ENCODE results near the gene MFSD6. TPM values are rescaled to one million over a fixed set of nuclear protein-coding genes. Genes with fewer than 3 reads are reported as not detected.

MFSD6 gene
- total RNA-seq, 1 donor from 2014 or later = 54.3 TPM

- no peak overlapping the region for H3K4me3 ChIP-seq (ENCODE audit: low read depth, low read length)
- no peak for TF ChIP-seq CTCF (conservative IDR thresholded peaks at IDR 0.05; ENCODE audit: low read depth, low read length)
- DNase-seq (ENCODE audit: low read depth) = no peak
Observed at GRCh38 chr2:190436557-190436956, 28.4 kb downstream of the MFSD6 start.

DNA sequence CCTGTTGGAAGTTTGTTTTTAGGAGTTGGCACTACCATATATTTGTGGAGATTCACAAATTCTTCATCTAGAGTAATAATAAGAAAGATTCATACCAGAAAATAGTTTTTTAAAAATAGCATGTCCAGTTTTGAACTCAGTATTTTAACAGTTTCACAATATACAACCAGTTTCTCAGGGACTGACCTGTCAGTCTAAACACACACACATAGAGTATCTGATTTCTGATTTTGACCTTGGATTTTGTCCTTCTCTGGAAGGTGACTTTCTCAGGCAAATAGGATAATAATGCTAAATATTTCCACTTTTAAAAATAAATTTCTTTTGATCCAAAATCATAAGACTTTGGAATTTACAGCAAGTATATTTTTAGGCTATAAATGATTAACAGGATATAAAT lies 32.0 kb downstream of the MFSD6 start:
- TF ChIP-seq CTCF (conservative IDR thresholded peaks at IDR 0.05; ENCODE audit: low read depth, low read length) = no peak
- H3K4me3 ChIP-seq (ENCODE audit: low read depth, low read length) = no peak overlapping the region
- no peak for DNase-seq (ENCODE audit: low read depth)

- H3K4me3 ChIP-seq (ENCODE audit: low read depth, low read length) = no peak overlapping the region
- DNase-seq (ENCODE audit: low read depth) = no peak
- no peak for TF ChIP-seq CTCF (conservative IDR thresholded peaks at IDR 0.05; ENCODE audit: low read depth, low read length)
Observed at GRCh38 chr2:190441564-190441963, 33.4 kb downstream of the MFSD6 start.

DNA sequence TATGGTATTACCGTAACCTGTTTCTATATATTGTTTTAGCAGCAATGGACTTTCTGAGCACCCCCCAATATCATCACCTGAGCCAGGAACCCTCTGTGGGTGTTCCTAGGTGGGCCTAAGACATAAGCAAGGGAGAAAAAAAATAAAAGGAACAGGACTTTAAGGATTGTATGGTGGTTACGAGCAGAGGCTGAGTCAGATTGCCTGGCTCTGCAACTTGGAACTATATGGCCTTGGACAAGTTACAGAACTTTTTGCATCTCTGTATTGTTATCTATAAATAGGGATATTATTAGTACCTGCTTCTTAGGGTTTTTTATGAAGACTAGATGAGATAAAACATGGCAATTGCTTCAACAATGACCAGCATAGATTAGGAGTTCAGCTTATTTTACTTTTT lies 34.9 kb downstream of the MFSD6 start:
- no peak for DNase-seq (ENCODE audit: low read depth)
- no peak overlapping the region for H3K4me3 ChIP-seq (ENCODE audit: low read depth, low read length)
- TF ChIP-seq CTCF (conservative IDR thresholded peaks at IDR 0.05; ENCODE audit: low read depth, low read length) = no peak

GRCh38 chr2:190443778-190444481 lies 35.8 kb downstream of the MFSD6 start:
- TF ChIP-seq CTCF (conservative IDR thresholded peaks at IDR 0.05; ENCODE audit: low read depth, low read length) = no peak
- H3K4me3 ChIP-seq (ENCODE audit: low read depth, low read length) = no peak overlapping the region
- DNase-seq (ENCODE audit: low read depth) = no peak

DNA sequence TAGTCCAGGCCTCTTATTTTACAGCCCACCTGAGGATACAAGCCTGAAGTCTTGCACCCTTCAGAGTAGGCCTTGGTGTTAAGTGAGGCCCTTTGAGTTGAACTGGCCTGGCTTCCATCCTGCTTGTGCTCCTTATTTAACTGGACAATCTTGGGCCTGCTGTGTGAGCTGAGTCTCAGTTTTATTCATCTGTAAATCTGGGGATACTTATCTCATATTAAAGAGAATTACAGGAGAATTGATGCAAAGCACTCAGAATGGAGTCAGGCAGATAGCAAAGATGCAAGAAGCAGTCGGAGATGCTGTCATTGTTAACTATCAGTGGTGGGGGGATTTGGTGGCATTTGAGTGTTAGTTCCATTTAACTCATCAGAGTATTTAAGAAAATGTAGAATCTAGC lies 36.8 kb downstream of the MFSD6 start:
- no peak for TF ChIP-seq CTCF (conservative IDR thresholded peaks at IDR 0.05; ENCODE audit: low read depth, low read length)
- DNase-seq (ENCODE audit: low read depth) = no peak
- H3K4me3 ChIP-seq (ENCODE audit: low read depth, low read length) = no peak overlapping the region

DNA sequence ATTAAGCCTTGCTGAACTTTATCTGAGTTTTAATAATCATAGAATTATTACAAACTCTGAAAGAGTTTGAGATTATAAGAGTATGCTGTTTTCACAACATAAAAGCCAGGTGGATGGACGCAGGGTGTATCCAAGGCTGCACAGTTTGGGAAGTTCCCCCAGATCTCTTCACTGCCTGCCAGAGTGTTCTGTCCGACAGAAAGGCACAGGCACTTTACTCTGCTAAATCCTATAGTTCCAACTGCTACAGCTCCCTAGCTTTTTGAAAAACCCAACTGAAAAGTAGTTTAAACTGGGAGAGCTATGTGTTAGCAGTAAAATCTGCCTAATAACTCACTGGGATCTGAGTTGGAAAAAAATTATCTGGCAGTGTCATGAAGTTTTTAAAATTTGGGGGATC lies 38.0 kb downstream of the MFSD6 start:
- no peak for DNase-seq (ENCODE audit: low read depth)
- no peak for TF ChIP-seq CTCF (conservative IDR thresholded peaks at IDR 0.05; ENCODE audit: low read depth, low read length)
- no peak overlapping the region for H3K4me3 ChIP-seq (ENCODE audit: low read depth, low read length)
